Stimulated activated CD4-positive, alpha-beta T cell treated with anti-CD3 and anti-CD28 coated beads, Interleukin-1b, Interleukin-23, amount 100 ng/mL, for 1 hour (primary cell): Measurements from ENCODE around the gene FIS1.
"Not testable (repeated sequence)": the region's sequence is repeated elsewhere in the genome, so short reads cannot be mapped to it uniquely, and the experiment has no call there.

Source experiments
- DNase-seq, 2 donors: peaks; one replicate each; pipeline ENCODE4 v3.0.0-alpha.2; 2020; ENCODE audit warnings: low read depth in 2 of 2

FIS1 gene

GRCh38 chr7:101203740-101204738, 40.8 kb downstream of the FIS1 start:
- not testable (repeated sequence) for DNase-seq

- DNase-seq = no peak
Measured at GRCh38 chr7:101202603-101202918, 42.3 kb downstream of the FIS1 start.

DNA sequence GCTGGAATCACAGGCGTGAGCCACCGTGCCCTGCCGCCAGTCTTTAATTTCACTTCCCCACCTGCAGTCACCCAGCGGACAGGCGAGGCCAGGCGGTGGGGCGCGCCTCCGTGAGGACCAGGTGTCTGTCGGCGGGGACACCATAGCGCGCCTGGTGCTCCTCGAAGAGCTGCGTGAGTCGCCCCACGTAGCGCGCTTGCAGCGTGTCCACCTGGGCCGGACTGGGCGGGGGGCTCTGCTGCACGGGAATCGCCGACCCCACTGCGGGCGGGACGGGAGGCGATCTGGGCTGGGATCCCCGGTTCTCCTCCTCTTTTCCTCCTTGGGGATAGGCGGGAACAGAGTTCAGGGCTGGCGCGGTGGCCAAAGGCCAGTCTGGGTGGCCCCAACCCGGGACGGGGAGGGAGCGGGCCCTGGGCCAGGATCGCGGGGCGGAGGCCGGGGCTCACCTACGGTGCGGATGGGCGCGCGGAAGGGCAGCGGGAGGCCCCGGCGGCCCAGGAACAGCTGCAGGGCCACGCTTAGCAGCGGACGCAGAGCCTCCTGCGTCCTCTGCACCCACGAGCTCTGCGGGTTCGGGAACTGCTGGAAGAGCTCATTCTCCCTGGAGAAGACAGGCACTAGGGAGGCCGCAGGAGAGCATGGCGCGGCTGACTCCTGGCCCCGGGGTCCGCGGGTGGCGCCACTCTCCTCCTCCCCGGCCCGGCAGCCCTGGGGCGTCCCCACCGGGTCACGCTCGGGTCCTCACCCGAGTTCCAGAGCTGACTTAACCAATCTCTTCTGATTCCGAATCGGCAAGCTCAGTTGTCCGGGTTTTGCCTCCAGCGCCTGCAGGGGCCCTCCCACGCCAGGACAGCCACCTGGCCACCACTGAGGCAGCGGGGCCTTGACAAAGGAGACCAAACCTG, 42.9 kb downstream of the FIS1 start:
- DNase-seq = no peak

- no peak for DNase-seq
Measured at GRCh38 chr7:101200862-101201599, 43.9 kb downstream of the FIS1 start, which contains the start of gene MOGAT3. Gene MOGAT3 (minus strand): TSS chr7:101201036. CDS start chr7:101200854, 182 bp downstream.

- no peak for DNase-seq
Measured at GRCh38 chr7:101200504-101200861, 44.4 kb downstream of the FIS1 start.

GRCh38 chr7:101199522-101199921, 45.4 kb downstream of the FIS1 start:
- not testable (repeated sequence) for DNase-seq

GRCh38 chr7:101198476-101198875, 46.4 kb downstream of the FIS1 start:
- no peak for DNase-seq

DNA sequence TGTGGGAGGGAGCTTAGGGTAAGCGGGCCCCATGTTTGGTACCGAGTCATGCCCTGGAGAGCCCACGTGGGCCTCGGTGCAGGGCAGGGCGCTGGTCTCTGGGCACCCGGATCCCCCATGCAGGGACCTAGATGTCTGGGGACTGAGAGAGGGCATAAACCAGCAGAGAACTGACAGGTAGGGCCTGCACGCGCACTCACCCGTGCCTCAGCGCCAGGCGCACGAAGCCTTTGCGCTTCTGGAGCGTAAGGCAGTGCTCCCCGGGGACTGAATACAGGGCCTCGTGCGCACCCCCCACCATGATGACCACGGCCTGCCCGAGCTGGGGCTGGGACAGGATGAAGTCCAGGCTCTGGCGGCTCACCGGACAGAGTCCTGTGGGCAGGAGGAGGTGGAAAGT, 46.9 kb downstream of the FIS1 start:
- no peak for DNase-seq

GRCh38 chr7:101195884-101196283, 49.0 kb downstream of the FIS1 start:
- DNase-seq = no peak
